ENCODE data around the gene DGKD.

Gene DGKD

DNA sequence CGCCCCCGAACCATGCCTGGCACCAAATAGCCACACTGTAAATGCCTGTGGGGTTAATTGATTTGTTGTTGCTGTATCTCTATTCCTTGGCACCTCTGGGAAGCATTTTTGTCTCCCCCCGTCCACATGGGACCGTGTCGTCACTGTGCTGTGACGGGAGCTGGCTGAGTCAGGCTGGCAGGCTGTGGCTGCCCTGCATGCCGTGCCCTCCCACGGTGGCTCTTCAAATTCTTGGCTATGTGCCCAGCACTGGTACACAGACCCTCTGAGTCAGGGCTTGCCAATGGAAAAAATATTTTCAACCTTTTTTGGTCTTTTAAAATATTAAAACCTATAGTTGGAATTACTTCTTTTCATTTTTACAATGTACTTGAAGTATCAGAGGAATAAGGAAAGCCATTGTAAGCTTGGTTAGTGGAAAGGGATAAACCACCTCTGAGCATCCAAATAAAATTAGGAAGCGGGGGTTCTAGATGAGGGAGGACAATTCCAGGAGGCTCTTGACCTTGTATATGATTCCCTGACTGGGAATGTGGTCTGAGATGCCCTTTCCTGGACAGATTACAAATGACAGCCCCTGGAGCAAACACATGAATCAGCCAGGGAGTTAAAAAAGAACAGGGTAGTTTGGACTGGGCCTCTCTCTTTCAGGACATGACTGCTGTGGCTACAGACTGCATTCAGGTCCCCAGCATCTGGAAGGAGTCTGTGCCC lies 59.4 kb downstream of the DGKD start:
- no peak for DNase-seq

DNA sequence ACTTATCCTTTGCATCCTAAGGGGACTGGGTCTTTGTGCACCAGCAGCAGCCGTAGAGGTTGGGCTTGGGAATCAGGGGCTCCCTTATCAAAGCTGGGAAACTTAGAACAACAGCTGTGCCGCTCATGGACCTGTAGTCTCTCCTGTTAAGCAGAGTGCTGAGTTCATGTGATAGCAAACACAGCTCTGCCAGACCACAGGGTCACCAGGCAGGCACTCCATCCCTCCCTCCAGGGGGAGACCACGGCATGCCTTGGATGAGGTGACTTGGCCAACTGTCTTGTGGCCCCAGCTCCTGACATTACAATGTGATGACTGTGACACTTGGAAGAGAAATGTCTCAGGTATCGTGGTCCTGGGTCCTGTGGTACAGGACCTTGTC lies 60.0 kb downstream of the DGKD start:
- DNase-seq, result no peak

- DNase-seq, result no peak
Observed at GRCh38 chr2:233414777-233415570, 60.7 kb downstream of the DGKD start.

GRCh38 chr2:233416199-233416598 lies 61.9 kb downstream of the DGKD start:
- no peak for DNase-seq

DNA sequence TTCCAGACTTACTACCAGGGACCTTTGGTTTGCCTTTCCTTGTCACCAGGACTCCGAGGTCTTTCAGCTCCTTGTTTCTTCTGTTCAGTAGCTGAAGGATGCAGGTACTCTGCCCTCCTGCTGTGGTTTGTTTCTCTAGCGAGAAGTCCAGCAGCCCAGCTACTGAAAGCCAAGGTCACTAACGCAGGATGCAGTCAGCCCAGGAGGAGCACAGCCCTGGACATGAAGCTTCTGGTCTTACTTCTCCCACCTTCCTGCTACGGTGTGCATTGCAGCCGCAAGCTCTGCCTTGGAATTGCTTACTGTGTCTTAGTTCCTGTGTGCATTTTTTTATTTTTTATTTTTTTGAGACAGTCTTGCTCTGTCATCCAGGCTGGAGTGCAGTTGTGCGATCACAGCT lies 62.4 kb downstream of the DGKD start:
- DNase-seq, result no peak

DNA sequence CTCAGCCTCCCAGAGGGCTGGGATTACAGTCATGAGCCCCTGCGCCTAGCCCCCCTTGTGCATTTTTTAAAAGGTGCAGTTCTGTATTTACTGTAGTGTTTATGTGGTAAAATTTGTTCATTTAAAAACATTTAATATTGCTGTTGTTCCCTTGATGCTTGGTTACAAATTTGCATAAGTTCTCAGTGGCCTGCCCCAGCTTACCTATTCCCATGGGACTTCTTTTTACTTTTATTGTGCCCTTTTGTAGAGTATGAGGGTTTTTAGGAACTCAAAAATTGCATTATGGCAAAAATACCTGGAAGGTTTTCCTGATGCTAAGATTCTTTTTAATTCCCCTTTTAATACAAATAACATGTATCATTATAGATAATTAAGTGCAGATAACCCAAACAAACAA lies 63.0 kb downstream of the DGKD start:
- DNase-seq, result no peak

DNA sequence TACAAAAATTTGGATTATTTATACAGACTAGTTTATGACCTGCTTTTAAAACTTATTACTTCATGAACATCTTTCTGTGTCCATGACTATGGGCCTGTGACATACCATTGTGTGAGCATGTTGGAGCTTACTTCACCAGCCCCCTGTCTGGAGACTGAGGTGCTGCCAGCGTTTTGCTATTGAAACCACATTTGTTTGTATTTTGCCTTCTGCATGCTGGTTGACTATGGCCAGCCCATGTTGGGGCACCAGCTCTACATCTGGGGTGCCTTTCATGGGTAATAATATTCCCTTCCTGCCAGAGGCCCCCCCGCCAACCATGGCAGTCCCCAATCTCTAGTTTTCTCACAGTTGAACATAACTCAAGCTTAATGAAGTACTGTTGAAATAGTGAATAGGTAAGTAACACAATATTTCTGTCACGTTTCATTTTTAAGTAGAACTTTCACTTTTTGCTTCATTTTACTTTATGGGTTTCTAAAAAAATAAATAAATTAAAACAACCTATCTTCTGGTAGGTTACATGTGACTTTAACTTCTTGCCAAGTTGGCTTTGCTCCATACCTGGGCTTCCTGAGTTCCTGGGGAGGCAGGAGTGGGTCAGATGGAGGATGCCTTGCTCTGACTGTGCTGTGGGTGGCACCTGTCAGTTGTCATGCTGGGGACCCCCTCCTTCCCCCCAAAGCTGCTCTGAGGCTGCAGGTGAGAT lies 63.9 kb downstream of the DGKD start:
- DNase-seq, result no peak

DNA sequence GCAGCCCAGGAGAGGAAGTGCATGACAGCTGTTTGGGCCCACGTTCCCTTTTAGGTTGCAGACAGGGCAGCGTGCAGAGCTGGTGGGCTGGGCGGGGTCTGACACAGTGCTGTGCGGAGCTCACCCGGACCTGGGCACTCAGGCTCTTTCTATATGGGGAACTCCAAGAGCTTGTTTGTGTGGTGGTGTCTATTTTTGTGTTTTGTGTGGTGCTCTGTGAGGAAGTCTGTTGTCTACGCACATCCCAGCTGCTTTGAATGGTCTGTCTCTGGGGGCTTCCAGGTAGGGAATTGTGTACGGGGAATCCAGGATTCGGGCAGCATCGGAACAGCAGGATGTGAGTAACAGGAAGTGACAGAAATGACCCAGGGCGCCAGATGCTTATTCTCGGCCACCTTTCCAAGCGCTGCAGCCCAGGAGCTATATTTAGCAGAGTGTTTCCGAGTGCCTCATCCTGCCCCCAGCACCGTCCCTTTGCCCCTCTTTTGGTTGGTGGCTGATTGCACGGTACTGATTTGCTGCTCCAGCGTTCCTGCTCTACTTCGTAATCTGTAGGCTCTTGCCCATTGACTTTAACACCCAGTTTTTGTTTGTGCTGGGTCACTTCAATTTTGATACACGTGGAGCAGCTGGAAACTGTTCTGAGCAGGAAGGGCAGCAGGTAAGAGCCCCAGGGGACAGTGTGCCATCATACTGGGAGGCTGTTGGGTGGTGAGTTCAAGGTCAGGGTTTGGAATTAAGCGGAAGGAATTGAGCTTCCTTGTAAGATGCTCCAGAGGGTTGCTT lies 64.7 kb downstream of the DGKD start:
- DNase-seq, result peak; percentile 71

DNA sequence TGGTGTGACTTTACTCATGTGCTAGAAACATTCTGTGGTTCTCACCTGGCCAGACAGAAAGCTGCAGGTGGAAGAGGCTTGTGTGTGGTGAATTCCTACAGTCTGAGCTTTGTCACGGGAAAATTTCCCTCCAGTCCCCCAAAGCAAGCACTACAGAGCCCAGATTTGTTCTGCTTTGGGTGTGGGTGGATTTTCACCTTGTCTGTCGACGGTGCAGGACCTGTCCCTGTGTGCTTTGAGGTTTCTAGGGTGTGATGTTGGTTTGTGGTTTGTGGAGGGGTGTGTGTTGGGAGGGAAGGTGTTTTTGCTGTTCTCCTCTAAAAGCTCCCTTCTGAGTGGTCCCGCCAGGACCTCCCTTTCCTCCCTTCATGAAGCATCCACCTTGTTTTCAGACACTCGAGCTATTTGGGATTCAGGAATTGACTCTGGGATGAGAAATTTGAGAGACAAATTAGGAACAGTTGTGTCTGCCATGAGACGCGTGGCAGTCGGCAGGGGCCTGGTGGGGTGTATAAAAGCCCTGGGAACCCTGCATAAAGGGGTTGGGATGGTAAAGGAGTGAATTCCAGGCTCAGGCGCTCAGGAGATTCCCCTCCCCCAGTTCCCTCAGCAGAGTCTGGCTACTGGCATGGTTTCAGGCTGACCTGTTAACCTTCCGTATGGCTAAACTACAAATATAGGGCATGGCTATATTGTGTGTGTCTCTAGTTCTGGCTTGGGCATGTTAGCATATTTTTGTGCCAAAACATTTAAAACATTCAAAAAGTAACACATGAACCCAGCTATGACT lies 65.5 kb downstream of the DGKD start:
- peak; percentile 52 for DNase-seq

DNA sequence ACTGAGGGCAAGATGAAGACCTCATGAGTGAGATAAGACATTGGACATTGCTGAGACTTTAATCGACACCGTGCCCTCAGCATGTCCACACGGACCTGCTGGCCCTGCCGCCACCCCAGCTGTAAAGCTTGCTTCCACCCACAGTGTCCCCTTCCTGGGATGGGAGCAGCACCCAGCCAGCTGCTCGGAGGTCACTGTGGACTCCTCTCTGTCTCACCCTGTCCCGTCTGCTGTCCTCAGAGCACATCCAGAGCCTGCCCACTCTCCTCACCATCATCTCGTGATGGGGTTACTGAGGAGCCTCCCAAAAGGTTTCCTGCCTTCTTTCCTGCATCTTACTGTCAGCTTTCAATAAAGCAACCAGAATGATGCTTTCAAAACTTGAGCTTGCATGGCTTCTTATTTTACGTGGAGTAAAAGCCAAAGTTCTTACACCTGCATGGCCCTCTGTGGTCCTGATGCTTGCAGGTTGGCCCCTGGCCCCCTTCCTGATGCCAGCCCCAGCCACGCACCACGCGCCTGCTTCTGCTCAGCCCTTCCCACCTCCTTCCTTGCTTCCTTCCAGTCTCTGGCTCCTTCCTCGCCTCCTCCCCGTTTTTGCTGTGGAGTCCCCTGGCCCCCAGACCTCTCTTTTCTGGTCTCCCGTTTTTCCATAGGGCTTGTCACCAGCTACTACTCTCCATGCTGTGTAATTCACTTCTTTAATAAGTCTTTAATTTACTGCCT lies 67.0 kb downstream of the DGKD start:
- DNase-seq, result no peak

GRCh38 chr2:233422050-233422639 lies 67.9 kb downstream of the DGKD start:
- DNase-seq, result no peak

- DNase-seq, result no peak
Observed at GRCh38 chr2:233422649-233423551, 68.6 kb downstream of the DGKD start.

GRCh38 chr2:233423552-233423860 lies 69.2 kb downstream of the DGKD start:
- no peak for DNase-seq

DNA sequence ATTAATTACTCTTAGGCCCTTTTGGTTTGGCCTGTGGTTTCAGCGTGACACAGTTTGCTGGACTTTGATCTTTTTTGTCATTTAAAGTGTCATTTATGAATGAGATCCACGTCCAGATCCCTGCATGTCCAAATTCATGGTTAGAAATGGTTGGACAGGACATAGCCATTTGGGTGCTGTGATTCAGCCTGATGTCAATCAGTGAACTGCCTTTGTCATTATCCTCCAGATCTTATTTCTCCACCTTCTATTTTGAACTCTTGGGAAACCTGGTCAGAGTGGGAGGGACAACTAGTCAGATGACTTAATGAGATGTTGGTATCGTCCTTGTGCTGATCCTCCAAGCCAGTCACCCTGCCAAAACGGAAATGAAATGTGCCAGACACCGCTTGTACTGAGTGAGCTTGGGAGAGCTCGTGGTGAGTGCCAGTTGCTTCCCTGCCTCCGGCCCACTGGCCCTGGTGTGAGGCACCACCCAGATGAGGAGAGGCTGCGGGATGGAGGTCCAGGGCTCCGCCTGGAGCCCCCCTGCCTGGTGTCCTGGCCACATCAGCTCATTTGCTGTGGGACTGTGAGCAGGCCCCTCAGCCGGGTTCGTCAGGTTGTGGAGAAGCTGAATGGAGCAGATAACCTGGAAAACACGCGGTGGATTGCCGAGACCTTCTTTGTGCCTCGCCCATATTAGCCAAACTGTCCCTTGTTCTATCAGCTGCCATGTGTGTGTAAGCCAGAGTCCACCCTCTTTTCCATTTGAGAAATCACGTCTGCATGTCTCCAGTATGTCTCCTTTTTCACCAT lies 70.1 kb downstream of the DGKD start:
- no peak for DNase-seq

DNA sequence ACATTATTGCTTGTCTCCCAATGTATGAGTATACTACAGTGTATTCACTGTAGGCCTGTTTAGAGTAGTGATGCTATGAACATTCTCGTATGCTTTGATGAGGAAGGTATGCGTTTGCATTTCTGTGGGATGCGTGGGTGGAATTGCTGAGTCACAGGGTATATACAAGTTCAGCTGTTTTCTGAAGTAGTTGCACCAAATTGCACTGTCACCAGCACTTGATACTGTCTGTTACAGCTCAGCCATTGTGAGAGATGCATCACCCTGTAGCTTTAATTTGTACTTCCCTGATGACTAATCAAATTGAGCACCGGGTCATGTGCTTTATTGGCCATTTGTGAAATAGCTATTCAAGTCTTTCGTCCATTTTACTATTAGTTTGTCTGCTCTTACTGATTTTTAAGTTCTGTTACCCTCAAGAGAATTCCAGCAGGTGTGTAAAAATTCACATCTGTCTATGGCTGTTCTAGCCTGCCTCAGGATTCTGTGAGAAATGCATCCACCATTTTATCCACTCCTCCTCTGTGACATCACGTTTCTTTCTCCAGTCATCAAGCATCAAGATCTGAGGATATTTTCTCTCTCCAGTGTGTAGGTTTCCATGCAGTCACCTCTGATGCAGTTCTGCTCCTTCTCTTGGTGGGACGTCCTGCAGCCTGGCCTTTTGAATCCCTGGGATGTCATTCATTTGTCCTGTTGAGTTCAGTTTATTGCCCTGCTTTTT lies 72.5 kb downstream of the DGKD start:
- DNase-seq, result no peak

DNA sequence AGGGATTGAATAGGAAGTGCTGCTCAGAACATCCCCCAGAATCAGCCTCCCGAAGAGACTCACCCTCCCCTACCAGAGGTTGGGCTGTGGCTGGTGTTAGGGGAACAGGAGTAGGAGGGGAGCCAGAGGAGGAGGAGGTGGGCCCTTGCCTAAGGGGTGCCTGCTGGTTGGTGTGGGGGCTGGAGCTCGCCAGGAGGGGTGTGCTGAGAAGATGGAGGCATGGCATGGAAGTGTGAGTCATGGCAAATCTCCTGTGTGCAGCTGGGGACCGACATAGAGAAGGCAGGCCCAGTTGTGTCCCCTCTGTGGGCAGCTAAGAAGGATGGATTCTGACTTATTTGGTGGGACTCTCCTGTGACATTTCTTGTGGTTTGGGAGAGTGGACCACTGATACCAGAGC lies 73.7 kb downstream of the DGKD start:
- DNase-seq, result no peak

DNA sequence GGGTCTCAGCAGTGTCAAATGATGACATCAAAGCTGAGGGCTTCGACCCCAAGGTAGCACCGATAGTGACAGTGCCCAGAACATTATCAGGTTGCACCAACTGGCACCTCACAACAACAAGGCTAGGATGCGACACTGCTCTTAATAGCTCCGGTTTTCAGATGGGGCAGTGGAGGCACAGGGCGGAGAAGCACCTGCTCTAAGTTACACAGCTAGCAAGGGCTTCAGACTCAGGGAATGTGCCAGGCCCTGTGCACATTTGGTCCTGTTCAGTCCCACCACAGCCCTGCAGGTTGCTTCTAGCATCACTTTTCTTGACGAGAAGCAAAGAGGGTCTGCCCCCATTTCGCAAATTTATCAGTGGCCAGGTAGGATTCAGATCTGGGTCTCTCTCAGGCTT lies 74.1 kb downstream of the DGKD start:
- no peak for DNase-seq

- DNase-seq, result no peak
Observed at GRCh38 chr2:233429175-233429897, 75.0 kb downstream of the DGKD start.
